Stimulated activated naive CD8-positive, alpha-beta T cell treated with anti-CD3 and anti-CD28 coated beads, Interleukin-15, Interleukin-2, amounts not matched to agents 100 ng/mL and 50 ng/mL, for 24 hours (primary cell): ENCODE data around the gene RFLNA.

Experiments
- H3K27ac Mint-ChIP-seq: one replicate; pipeline ENCODE4 v1.8.0; 2021; ENCODE audit warnings: mild to moderate bottlenecking, mixed read lengths
- H3K27me3 Mint-ChIP-seq: one replicate; pipeline ENCODE4 v1.8.0; 2021; ENCODE audit warnings: mixed read lengths
- H3K36me3 Mint-ChIP-seq: one replicate; pipeline ENCODE4 v1.8.0; 2021; ENCODE audit warnings: low read depth, mixed read lengths
- H3K4me1 Mint-ChIP-seq: one replicate; pipeline ENCODE4 v1.8.0; 2021; ENCODE audit warnings: low read depth, mixed read lengths
- H3K4me3 Mint-ChIP-seq: one replicate; pipeline ENCODE4 v1.8.0; 2021; ENCODE audit warnings: mild to moderate bottlenecking, mixed read lengths
- H3K9me3 Mint-ChIP-seq: one replicate; pipeline ENCODE4 v1.8.0; 2021; ENCODE audit warnings: mixed read lengths

RFLNA gene

DNA sequence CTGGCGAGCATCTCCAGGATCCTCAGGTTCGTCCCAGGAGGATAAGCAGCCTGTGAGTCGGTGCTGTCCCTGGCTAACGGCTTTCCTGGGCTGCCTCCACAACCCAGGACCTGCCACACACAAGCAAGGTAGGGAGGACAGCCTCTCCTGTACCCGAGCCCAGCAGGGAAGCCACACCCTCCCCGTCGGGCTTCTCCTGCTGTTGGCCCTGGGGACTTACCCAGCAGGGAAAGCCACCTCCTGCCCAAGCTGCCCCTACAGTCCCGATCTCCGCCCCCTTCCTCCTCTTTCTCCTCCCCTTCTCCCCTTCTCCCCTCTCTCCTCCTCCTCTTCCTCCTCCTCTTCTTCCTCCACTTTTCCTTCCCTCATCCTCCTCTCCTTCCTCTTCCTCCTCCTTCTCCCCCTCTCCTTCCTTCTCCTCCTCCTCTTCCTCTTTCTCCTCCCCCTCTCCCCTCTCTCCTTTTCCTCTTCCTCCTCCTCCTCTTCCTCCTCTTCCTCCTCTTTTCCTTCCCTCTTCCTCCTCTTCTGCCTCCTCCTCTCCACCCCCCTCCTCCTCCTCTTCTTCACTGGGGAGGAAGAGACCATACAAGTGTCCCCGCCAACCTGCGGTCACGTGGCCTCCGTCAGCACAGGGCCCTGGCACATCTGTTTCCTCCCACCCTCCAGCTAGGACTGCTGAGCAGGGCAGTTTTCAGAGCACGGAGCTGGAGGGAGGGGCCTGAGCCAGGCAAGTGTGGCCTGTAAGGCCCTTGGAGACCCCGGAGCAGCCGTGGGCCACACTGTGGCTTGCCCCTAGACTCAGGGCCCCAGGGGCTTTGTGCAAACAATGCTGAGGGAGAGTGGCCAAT, 17.3 kb upstream of the RFLNA start:
- Mint-ChIP-seq H3K27me3 (peaks cover 32% of the 10 kb centered on the region), H3K36me3 (no peaks in the 10 kb centered on the region), H3K4me3 (no peak overlapping the region)

DNA sequence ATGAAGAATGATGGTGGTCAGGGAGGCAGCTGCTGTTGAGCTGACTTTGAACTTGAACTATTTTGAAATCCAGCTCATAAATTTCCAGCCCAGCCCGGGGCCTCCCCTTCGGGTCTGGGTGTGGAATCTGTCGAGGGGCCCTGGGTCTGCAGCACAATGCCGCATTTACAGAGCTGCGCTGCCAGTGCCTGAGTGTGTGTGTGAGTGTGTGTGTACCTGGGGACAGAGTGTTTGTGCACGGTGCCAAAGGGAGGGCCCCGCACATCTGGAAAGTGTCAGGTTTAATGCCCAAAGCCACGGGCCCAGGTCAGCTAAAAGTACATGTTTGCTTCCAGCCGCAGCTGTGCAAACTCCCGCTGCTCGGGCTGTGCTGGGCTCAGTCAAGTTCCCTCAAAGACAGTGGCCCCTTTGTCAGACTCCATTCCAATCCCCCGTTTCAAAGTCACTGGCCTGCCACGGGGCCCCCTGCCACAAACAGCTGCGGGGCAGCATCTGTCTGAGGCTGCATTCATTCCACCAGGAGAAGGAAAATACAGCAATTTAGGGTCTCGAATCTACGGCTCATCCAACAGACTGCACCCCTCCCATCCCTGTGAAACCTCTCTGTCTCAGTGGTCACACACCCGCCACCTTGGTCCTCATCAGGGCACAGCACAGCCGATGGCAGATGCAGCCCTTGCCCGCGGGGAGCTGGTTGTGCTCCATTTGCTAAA, 16.3 kb upstream of the RFLNA start:
- Mint-ChIP-seq H3K4me3 (no peak overlapping the region), H3K4me1 (no peaks in the 10 kb centered on the region), H3K36me3 (no peaks in the 10 kb centered on the region), H3K27ac (no peak overlapping the region), H3K9me3 (no peaks in the 10 kb centered on the region), H3K27me3 (peaks cover 41% of the 10 kb centered on the region)

More for the DNA sequence above, 17.3 kb upstream of the RFLNA start:
- no peaks in the 10 kb centered on the region for H3K4me1 Mint-ChIP-seq
- no peaks in the 10 kb centered on the region for H3K9me3 Mint-ChIP-seq
- H3K27ac Mint-ChIP-seq, result no peak overlapping the region

- no peaks in the 10 kb centered on the region for H3K9me3 Mint-ChIP-seq
- H3K4me1 Mint-ChIP-seq, result no peaks in the 10 kb centered on the region
- peaks cover 44% of the 10 kb centered on the region for H3K27me3 Mint-ChIP-seq
- H3K36me3 Mint-ChIP-seq, result no peaks in the 10 kb centered on the region
- no peak overlapping the region for H3K27ac Mint-ChIP-seq
- H3K4me3 Mint-ChIP-seq, result no peak overlapping the region
These were observed 15.6 kb upstream of the RFLNA start for GRCh38 chr12:124279315-124279714.

DNA sequence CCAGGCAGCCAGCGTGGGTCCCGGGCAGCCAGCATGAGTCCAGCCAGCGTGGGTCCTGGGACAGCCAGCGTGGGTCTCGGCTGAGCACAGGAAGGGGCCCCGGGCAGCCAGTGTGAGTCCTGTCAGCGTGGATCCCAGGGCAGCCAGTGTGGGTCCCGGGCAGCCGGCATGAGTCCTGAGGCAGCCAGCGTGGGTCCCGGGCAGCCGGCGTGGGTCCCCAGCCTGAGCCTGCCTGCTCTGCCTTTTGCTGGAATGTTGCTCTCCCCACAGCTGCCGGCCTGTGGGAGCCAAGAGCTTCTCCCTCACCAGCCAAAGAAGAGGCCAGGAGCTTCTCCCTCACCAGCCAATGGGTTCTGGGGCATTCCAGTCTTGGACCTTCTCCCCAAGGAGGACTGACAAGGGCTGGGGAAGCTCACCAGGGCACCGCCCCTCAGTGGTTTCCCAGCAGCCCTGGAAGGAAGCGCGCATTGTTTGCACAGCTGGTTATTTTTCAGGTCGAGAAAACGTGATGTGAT, 15.0 kb upstream of the RFLNA start:
- Mint-ChIP-seq H3K27me3 (peaks cover 44% of the 10 kb centered on the region), H3K9me3 (no peaks in the 10 kb centered on the region), H3K27ac (no peak overlapping the region), H3K4me3 (no peak overlapping the region), H3K36me3 (no peaks in the 10 kb centered on the region), H3K4me1 (no peaks in the 10 kb centered on the region)

DNA sequence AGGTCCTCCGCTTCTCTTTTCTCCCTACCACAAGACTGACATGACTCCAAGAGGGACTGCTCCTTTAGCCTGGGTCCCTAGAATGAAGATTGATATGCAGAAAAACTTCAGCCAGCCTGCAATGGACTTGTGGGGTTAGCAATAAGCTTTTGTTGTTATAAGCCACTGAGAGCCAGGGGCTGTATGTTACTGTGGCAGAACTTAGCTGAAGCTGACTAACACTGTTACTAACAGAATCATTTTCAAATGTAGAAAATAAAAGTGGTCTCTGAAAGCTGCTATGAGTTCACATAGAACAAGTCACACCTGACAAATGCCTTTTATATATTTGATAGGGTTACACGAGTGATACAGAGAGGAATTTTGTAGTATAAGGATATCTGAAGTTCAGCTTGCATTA, 13.6 kb upstream of the RFLNA start:
- Mint-ChIP-seq H3K27ac (no peak overlapping the region), H3K9me3 (peaks cover 4% of the 10 kb centered on the region), H3K36me3 (peaks cover 4% of the 10 kb centered on the region), H3K4me1 (no peaks in the 10 kb centered on the region), H3K27me3 (peaks cover 48% of the 10 kb centered on the region), H3K4me3 (no peak overlapping the region)

- H3K4me3 Mint-ChIP-seq, result no peak overlapping the region
- H3K27me3 Mint-ChIP-seq, result peaks cover 42% of the 10 kb centered on the region
- no peaks in the 10 kb centered on the region for H3K4me1 Mint-ChIP-seq
- H3K36me3 Mint-ChIP-seq, result peaks cover 4% of the 10 kb centered on the region
- H3K9me3 Mint-ChIP-seq, result peaks cover 4% of the 10 kb centered on the region
- H3K27ac Mint-ChIP-seq, result no peak overlapping the region
These were observed 12.6 kb upstream of the RFLNA start for GRCh38 chr12:124282287-124282686.

DNA sequence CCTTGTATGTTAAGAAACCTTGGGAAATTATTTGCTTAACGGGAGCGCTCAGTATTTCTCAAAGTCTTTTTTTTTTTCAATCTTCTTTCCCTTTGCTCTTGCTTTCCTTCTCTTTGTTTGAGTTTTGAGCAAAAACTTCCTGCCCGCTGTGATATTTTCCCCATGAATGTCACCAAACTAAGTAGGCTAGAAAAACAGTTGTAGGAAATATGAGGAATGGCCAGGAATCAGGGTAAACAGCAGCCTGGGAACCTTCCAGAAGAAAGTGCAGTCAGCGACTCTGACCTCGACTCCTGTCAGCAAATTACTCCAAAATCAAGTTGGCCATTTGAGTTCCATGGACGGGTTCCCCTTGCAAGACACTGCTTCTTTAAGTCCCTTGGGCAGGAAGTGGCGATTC, 11.6 kb upstream of the RFLNA start:
- H3K27me3 Mint-ChIP-seq, result peaks cover 42% of the 10 kb centered on the region
- H3K4me3 Mint-ChIP-seq, result no peak overlapping the region
- H3K4me1 Mint-ChIP-seq, result no peaks in the 10 kb centered on the region
- peaks cover 4% of the 10 kb centered on the region for H3K9me3 Mint-ChIP-seq
- H3K27ac Mint-ChIP-seq, result no peak overlapping the region
- peaks cover 4% of the 10 kb centered on the region for H3K36me3 Mint-ChIP-seq

DNA sequence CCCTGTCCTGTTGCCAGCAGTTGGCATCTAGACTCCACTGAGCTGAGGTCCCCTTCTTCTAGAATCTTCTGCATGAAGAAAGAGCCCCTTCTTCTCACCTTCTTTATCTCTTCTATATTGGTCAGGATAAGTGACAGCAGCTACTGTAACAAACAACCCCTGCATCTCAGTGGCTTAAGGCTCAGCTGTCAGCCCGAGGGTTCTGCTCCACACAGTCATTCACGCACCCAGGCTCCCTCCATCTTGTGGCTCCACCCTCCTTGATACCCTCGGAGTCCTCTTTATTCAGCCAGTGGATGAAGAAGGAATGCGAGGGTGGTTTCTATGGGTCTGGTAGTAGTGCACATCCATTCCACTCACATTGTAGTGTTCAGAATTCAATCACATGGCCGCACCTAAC, 10.5 kb upstream of the RFLNA start:
- peaks cover 34% of the 10 kb centered on the region for H3K27me3 Mint-ChIP-seq
- peaks cover 4% of the 10 kb centered on the region for H3K9me3 Mint-ChIP-seq
- H3K27ac Mint-ChIP-seq, result no peak overlapping the region
- H3K4me3 Mint-ChIP-seq, result no peak overlapping the region
- peaks cover 4% of the 10 kb centered on the region for H3K36me3 Mint-ChIP-seq
- H3K4me1 Mint-ChIP-seq, result no peaks in the 10 kb centered on the region

GRCh38 chr12:124286414-124286813, 8.5 kb upstream of the RFLNA start:
- Mint-ChIP-seq H3K9me3 (peaks cover 4% of the 10 kb centered on the region), H3K27ac (no peak overlapping the region), H3K4me1 (no peaks in the 10 kb centered on the region), H3K27me3 (peaks cover 29% of the 10 kb centered on the region), H3K4me3 (no peak overlapping the region), H3K36me3 (peaks cover 4% of the 10 kb centered on the region)

- no peak overlapping the region for H3K27ac Mint-ChIP-seq
- H3K27me3 Mint-ChIP-seq, result peaks cover 23% of the 10 kb centered on the region
- no peak overlapping the region for H3K4me3 Mint-ChIP-seq
- peaks cover 4% of the 10 kb centered on the region for H3K9me3 Mint-ChIP-seq
- H3K4me1 Mint-ChIP-seq, result no peaks in the 10 kb centered on the region
- H3K36me3 Mint-ChIP-seq, result peaks cover 4% of the 10 kb centered on the region
These were observed 7.9 kb upstream of the RFLNA start for GRCh38 chr12:124286971-124287370.

- no peak overlapping the region for H3K4me3 Mint-ChIP-seq
- H3K9me3 Mint-ChIP-seq, result peaks cover 4% of the 10 kb centered on the region
- H3K4me1 Mint-ChIP-seq, result no peaks in the 10 kb centered on the region
- H3K27ac Mint-ChIP-seq, result no peak overlapping the region
- H3K36me3 Mint-ChIP-seq, result peaks cover 4% of the 10 kb centered on the region
- peaks cover 21% of the 10 kb centered on the region for H3K27me3 Mint-ChIP-seq
These were observed 5.0 kb upstream of the RFLNA start for GRCh38 chr12:124289634-124290600.

DNA sequence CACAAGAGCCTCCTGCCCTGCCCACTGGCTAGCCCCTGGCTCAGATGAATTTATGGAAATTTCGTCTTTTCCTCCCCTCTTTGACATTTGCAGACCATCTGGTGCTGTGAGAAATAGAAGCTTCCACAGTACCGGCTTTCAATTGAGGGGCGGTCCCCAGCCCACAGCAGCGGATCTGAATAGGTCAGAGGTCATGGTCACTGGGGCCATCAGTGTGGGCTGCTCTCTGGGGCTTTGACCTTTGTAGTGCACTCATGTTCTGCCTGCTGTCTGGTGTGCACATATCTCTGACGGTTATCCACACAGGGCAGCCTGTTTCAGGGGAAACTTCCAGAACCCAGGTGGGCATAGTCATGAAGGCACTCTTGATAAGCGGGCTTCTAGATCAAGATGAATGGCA, 2.5 kb upstream of the RFLNA start:
- Mint-ChIP-seq H3K4me3 (no peak overlapping the region), H3K27me3 (peaks cover 30% of the 10 kb centered on the region), H3K36me3 (no peaks in the 10 kb centered on the region), H3K4me1 (no peaks in the 10 kb centered on the region), H3K9me3 (no peaks in the 10 kb centered on the region), H3K27ac (no peak overlapping the region)

DNA sequence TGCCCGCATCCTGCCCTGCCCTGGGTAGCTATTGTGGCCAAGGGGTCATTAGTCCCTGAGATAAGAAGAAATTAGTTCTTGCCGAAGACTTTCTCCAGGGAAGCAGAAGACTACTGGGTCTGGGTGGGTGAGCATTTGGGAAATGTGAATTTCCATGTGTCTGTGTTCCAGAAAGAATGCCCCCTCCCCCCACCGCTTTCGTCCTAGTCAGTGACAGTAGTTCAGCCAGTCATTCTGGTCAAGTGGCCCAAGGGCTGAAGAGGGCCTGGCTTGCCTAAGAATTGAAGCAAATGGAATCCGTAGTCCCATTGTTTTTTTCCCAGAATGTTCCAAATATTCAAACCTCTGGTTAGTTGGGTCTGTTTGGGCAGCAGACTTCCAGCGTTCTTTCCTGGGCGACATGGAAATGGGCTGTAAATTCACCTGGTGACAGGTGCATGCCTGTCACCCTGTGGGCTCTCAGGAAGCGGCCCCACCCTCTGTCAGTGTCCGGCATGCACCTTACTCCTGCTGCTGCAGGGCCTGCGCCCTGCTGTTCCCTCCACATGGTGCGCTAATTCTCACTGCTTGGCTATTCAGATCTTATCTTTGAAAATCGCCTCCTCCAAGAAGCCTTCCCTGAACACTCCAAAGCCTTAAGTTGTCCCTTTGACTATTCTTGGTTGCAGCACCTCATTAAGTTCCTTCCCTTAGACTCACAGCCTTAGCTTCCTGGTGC, 1.4 kb upstream of the RFLNA start:
- Mint-ChIP-seq H3K27ac (no peak overlapping the region), H3K36me3 (no peaks in the 10 kb centered on the region), H3K4me1 (no peaks in the 10 kb centered on the region), H3K27me3 (peaks cover 39% of the 10 kb centered on the region), H3K4me3 (no peak overlapping the region), H3K9me3 (no peaks in the 10 kb centered on the region)

- no peak overlapping the region for H3K4me3 Mint-ChIP-seq
- H3K27me3 Mint-ChIP-seq, result peaks cover 48% of the 10 kb centered on the region
- H3K36me3 Mint-ChIP-seq, result no peaks in the 10 kb centered on the region
These were observed 652 bp downstream of the RFLNA start for GRCh38 chr12:124295431-124296058.

More at GRCh38 chr12:124295431-124296058, 652 bp downstream of the RFLNA start:
- Mint-ChIP-seq H3K4me1 (no peaks in the 10 kb centered on the region), H3K9me3 (no peaks in the 10 kb centered on the region), H3K27ac (no peak overlapping the region)
